ENCODE data around the gene CD3E. TPM values are rescaled to one million over a fixed set of nuclear protein-coding genes. Genes with fewer than 3 reads are reported as not detected.

Gene CD3E
- total and polyA plus RNA-seq, 4 donors: 4.4 to 5.7 (median 5.2) TPM

GRCh38 chr11:118334745-118335144 lies 30.2 kb downstream of the CD3E start:
- Histone ChIP-seq H3K27me3 (ENCODE audit: control insufficient read depth in 3 of 3, insufficient read depth in 3 of 3, low read length in 2 of 3) (no peaks in the 10 kb centered on the region), H3K36me3 (ENCODE audit: control insufficient read depth in 4 of 4, insufficient read depth in 4 of 4, low read length in 4 of 4) (no peaks in the 10 kb centered on the region), H3K9me3 (ENCODE audit: control insufficient read depth in 4 of 4, insufficient read depth in 3 of 4, low read length in 3 of 4) (no peaks in the 10 kb centered on the region), H3K27ac (ENCODE audit: low read depth in 1 of 2, low read length in 1 of 2) (no peak overlapping the region), H3K9ac (ENCODE audit: insufficient read depth in 1 of 2, low read length in 2 of 2) (no peak overlapping the region), H3K4me3 (no peak overlapping the region), H3K4me1 (ENCODE audit: control insufficient read depth in 5 of 5, insufficient read depth in 5 of 5, low read length in 5 of 5) (no peaks in the 10 kb centered on the region)
- TF ChIP-seq, protein P1, sequence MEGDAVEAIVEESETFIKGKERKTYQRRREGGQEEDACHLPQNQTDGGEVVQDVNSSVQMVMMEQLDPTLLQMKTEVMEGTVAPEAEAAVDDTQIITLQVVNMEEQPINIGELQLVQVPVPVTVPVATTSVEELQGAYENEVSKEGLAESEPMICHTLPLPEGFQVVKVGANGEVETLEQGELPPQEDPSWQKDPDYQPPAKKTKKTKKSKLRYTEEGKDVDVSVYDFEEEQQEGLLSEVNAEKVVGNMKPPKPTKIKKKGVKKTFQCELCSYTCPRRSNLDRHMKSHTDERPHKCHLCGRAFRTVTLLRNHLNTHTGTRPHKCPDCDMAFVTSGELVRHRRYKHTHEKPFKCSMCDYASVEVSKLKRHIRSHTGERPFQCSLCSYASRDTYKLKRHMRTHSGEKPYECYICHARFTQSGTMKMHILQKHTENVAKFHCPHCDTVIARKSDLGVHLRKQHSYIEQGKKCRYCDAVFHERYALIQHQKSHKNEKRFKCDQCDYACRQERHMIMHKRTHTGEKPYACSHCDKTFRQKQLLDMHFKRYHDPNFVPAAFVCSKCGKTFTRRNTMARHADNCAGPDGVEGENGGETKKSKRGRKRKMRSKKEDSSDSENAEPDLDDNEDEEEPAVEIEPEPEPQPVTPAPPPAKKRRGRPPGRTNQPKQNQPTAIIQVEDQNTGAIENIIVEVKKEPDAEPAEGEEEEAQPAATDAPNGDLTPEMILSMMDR (IDR thresholded peaks at IDR 0.05; ENCODE audit: control extremely low read depth, extremely low read depth): no peak
- WGBS, 2 donors: 64 to 93% methylated on average over 1 of the region's 1 CpG
- DNase-seq (no peak), ATAC-seq (ENCODE audit: insufficient read depth, low FRiP score) (no peak)

GRCh38 chr11:118338637-118339061 lies 34.1 kb downstream of the CD3E start:
- Histone ChIP-seq H3K36me3 (ENCODE audit: control insufficient read depth in 4 of 4, insufficient read depth in 4 of 4, low read length in 4 of 4) (no peaks in the 10 kb centered on the region), H3K9ac (ENCODE audit: insufficient read depth in 1 of 2, low read length in 2 of 2) (no peak overlapping the region), H3K4me3 (no peak overlapping the region), H3K9me3 (ENCODE audit: control insufficient read depth in 4 of 4, insufficient read depth in 3 of 4, low read length in 3 of 4) (no peaks in the 10 kb centered on the region), H3K27me3 (ENCODE audit: control insufficient read depth in 3 of 3, insufficient read depth in 3 of 3, low read length in 2 of 3) (no peaks in the 10 kb centered on the region), H3K27ac (ENCODE audit: low read depth in 1 of 2, low read length in 1 of 2) (no peak overlapping the region), H3K4me1 (ENCODE audit: control insufficient read depth in 5 of 5, insufficient read depth in 5 of 5, low read length in 5 of 5) (no peaks in the 10 kb centered on the region)
- TF ChIP-seq, protein P1 (IDR thresholded peaks at IDR 0.05; ENCODE audit: control extremely low read depth, extremely low read depth): no peak
- WGBS, 2 donors: 64 to 65% methylated on average over 7 of the region's 7 CpGs
- ATAC-seq (ENCODE audit: insufficient read depth, low FRiP score) (peak; percentile 19), DNase-seq (peak in 1 of 3 donors; percentile 15)

- H3K4me1 ChIP-seq (ENCODE audit: control insufficient read depth in 5 of 5, insufficient read depth in 5 of 5, low read length in 5 of 5): no peaks in the 10 kb centered on the region
- ATAC-seq (ENCODE audit: insufficient read depth, low FRiP score) (no peak), DNase-seq (no peak)
- H3K9me3 ChIP-seq (ENCODE audit: control insufficient read depth in 4 of 4, insufficient read depth in 3 of 4, low read length in 3 of 4): no peaks in the 10 kb centered on the region
- no peaks in the 10 kb centered on the region for H3K36me3 ChIP-seq (ENCODE audit: control insufficient read depth in 4 of 4, insufficient read depth in 4 of 4, low read length in 4 of 4)
- 83 to 88% methylated on average over 5 of the region's 5 CpGs for WGBS, 2 donors
- H3K27me3 ChIP-seq (ENCODE audit: control insufficient read depth in 3 of 3, insufficient read depth in 3 of 3, low read length in 2 of 3): no peaks in the 10 kb centered on the region
- no peak overlapping the region for H3K27ac ChIP-seq (ENCODE audit: low read depth in 1 of 2, low read length in 1 of 2)
- H3K9ac ChIP-seq (ENCODE audit: insufficient read depth in 1 of 2, low read length in 2 of 2): no peak overlapping the region
- H3K4me3 ChIP-seq: no peak overlapping the region
- TF ChIP-seq, protein P1 (IDR thresholded peaks at IDR 0.05; ENCODE audit: control extremely low read depth, extremely low read depth): no peak
Observed at GRCh38 chr11:118339281-118339961, 34.9 kb downstream of the CD3E start.

GRCh38 chr11:118340449-118340848 lies 35.9 kb downstream of the CD3E start:
- Histone ChIP-seq H3K27ac (ENCODE audit: low read depth in 1 of 2, low read length in 1 of 2) (no peak overlapping the region), H3K9me3 (ENCODE audit: control insufficient read depth in 4 of 4, insufficient read depth in 3 of 4, low read length in 3 of 4) (no peaks in the 10 kb centered on the region), H3K9ac (ENCODE audit: insufficient read depth in 1 of 2, low read length in 2 of 2) (no peak overlapping the region), H3K27me3 (ENCODE audit: control insufficient read depth in 3 of 3, insufficient read depth in 3 of 3, low read length in 2 of 3) (no peaks in the 10 kb centered on the region), H3K4me1 (ENCODE audit: control insufficient read depth in 5 of 5, insufficient read depth in 5 of 5, low read length in 5 of 5) (no peaks in the 10 kb centered on the region), H3K4me3 (no peak overlapping the region), H3K36me3 (ENCODE audit: control insufficient read depth in 4 of 4, insufficient read depth in 4 of 4, low read length in 4 of 4) (no peaks in the 10 kb centered on the region)
- no peak for DNase-seq
- 78% methylated on average over 3 of the region's 3 CpGs for WGBS, 2 donors
- ATAC-seq (ENCODE audit: insufficient read depth, low FRiP score): no peak
- TF ChIP-seq, protein P1 (IDR thresholded peaks at IDR 0.05; ENCODE audit: control extremely low read depth, extremely low read depth): no peak

Data from lung (tissue), 12 donors.